Parathyroid adenoma (tissue), 2 donors: ENCODE measurements around the gene DIPK2B.

Experiments used
- H2AFZ ChIP-seq: fragments of 300-600 bp; sonication (generic); one replicate; pipeline ENCODE4 v1.7.0; 2017; ENCODE audit warnings: antibody characterized with exemption, mild to moderate bottlenecking
- H3K27ac ChIP-seq: fragments of 300-600 bp; sonication (generic); one replicate; pipeline ENCODE4 v1.7.0; 2017
- H3K27me3 ChIP-seq: fragments of 300-600 bp; sonication (generic); one replicate; pipeline ENCODE4 v1.7.0; 2017; ENCODE audit warnings: low read length; ENCODE audit not compliant: control insufficient read depth, insufficient read depth
- H3K36me3 ChIP-seq: fragments of 300-600 bp; sonication (generic); one replicate; pipeline ENCODE4 v1.7.0; 2017; ENCODE audit warnings: low read length; ENCODE audit not compliant: control insufficient read depth, insufficient read depth
- H3K4me1 ChIP-seq: fragments of 300-600 bp; sonication (generic); one replicate; pipeline ENCODE4 v1.7.0; 2017; ENCODE audit warnings: control low read depth
- H3K4me2 ChIP-seq: fragments of 300-600 bp; sonication (generic); one replicate; pipeline ENCODE4 v1.7.0; 2017; ENCODE audit warnings: low read length
- H3K4me3 ChIP-seq: fragments of 300-600 bp; sonication (generic); one replicate; pipeline ENCODE4 v1.7.0; 2017; ENCODE audit warnings: low read depth, low read length
- H3K79me2 ChIP-seq: fragments of 300-600 bp; sonication (generic); one replicate; pipeline ENCODE4 v1.7.0; 2017; ENCODE audit warnings: control low read depth
- H3K9ac ChIP-seq: fragments of 300-600 bp; sonication (generic); one replicate; pipeline ENCODE4 v1.7.0; 2017; ENCODE audit warnings: mild to moderate bottlenecking
- H3K9me3 ChIP-seq: fragments of 300-600 bp; sonication (generic); one replicate; pipeline ENCODE4 v1.7.0; 2017; ENCODE audit warnings: low read length; ENCODE audit not compliant: control insufficient read depth
- TF ChIP-seq, protein P1 (sequence below): fragments of 300-600 bp; sonication (generic); IDR thresholded peaks from one replicate; pipeline ENCODE4 v1.7.0; 2017; ENCODE audit warnings: antibody characterized with exemption, mild to moderate bottlenecking
- donor health status: primary hyperparathyroidism.

Gene DIPK2B

DNA sequence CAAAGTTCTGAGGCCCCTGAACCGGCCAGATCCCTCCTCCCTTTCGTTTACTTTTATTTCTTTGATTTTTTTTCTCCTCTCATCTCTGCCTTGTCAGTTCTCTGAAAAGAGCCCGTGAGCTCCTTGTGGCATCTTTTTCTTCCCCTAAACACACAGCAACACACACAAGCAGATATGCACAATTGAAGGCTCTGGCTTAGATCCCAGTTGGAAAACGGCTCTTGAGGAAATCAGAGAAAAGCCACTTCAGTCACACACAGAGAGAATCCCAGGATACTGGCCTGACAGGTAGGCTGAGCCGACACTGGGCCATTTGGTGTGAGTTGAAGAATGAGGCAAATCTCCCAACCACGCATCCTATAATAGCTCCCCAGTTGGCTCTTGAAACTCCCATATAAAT is 12.9 kb downstream of the DIPK2B start:
- Histone ChIP-seq H3K27me3 (no peaks in the 10 kb centered on the region), H3K79me2 (no peaks in the 10 kb centered on the region), H3K36me3 (no peaks in the 10 kb centered on the region), H3K9me3 (no peaks in the 10 kb centered on the region), H3K4me1 (no peaks in the 10 kb centered on the region), H2AFZ (no peak overlapping the region), H3K9ac (no peak overlapping the region), H3K4me2 (no peak overlapping the region), H3K4me3 (no peak overlapping the region), H3K27ac (no peak overlapping the region)
- TF ChIP-seq, protein P1, sequence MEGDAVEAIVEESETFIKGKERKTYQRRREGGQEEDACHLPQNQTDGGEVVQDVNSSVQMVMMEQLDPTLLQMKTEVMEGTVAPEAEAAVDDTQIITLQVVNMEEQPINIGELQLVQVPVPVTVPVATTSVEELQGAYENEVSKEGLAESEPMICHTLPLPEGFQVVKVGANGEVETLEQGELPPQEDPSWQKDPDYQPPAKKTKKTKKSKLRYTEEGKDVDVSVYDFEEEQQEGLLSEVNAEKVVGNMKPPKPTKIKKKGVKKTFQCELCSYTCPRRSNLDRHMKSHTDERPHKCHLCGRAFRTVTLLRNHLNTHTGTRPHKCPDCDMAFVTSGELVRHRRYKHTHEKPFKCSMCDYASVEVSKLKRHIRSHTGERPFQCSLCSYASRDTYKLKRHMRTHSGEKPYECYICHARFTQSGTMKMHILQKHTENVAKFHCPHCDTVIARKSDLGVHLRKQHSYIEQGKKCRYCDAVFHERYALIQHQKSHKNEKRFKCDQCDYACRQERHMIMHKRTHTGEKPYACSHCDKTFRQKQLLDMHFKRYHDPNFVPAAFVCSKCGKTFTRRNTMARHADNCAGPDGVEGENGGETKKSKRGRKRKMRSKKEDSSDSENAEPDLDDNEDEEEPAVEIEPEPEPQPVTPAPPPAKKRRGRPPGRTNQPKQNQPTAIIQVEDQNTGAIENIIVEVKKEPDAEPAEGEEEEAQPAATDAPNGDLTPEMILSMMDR: no peak

DNA sequence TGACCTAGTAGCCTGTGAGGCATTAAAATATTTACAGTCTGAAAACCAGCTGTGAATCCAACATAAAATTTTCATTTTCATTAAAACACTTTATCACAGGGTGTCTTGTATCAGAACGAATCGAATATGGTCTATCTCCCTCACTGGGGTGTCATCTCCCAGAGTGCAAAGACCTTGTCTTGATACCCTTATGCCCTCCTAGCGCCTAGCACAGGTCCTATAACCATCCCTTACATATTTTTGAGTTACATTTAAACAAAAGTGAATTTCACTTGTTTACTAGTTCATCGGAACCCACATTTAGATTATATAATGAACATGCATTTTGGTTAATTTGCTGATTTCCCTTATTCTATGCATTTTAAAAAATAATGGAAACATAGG is 14.0 kb downstream of the DIPK2B start:
- Histone ChIP-seq H3K79me2 (no peaks in the 10 kb centered on the region), H3K9ac (no peak overlapping the region), H3K4me1 (no peaks in the 10 kb centered on the region), H3K9me3 (no peaks in the 10 kb centered on the region), H3K27ac (no peak overlapping the region), H3K4me2 (no peak overlapping the region), H3K4me3 (no peak overlapping the region), H3K27me3 (no peaks in the 10 kb centered on the region), H2AFZ (no peak overlapping the region), H3K36me3 (no peaks in the 10 kb centered on the region)
- TF ChIP-seq, protein P1: no peak

DNA sequence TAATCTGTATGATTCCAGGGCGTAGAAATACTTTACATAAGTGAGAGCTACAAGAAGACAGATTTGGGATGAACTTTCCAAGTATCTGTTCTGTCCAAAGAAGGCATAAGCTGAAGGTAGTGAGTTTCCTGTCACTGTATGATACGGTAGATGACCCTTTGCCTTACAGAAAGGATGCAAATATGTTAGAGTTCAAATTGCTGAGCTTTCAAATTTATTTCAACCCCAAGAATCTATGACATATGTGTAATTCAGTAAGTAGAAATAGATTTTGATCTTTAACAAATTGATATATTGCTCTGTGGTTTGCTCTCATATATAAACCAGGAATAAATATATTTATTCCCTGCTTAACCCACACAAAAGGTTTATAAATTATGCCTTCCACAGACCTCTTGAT is 16.5 kb downstream of the DIPK2B start:
- Histone ChIP-seq H3K9ac (no peak overlapping the region), H3K4me1 (no peaks in the 10 kb centered on the region), H2AFZ (no peak overlapping the region), H3K27me3 (no peaks in the 10 kb centered on the region), H3K9me3 (no peaks in the 10 kb centered on the region), H3K4me3 (no peak overlapping the region), H3K4me2 (no peak overlapping the region), H3K27ac (no peak overlapping the region), H3K79me2 (no peaks in the 10 kb centered on the region), H3K36me3 (no peaks in the 10 kb centered on the region)
- TF ChIP-seq, protein P1: no peak

DNA sequence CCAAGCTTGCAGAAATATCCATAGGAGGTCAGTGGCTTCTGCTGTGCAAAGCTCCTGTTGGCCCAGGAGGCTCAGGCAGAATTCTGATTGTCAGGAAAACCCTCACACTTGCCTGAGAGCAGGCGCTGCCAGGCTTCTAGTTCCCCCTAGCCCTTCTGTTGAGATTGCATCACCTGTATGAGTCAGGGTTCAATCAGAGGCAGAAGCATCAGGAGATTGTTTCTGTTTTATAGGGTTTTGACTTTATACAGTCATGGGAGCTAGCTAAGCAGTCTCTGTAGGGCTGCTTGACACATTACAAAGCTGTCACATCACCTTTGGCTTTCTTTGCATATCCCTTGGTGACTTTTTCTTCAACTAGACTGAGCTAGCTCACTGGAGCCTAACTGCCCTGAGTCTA is 27.8 kb downstream of the DIPK2B start:
- TF ChIP-seq, protein P1: no peak
- Histone ChIP-seq H3K36me3 (no peaks in the 10 kb centered on the region), H3K9ac (no peak overlapping the region), H3K4me2 (no peak overlapping the region), H3K4me3 (no peak overlapping the region), H3K27me3 (no peaks in the 10 kb centered on the region), H2AFZ (no peak overlapping the region), H3K4me1 (no peaks in the 10 kb centered on the region), H3K79me2 (no peaks in the 10 kb centered on the region), H3K27ac (no peak overlapping the region), H3K9me3 (no peaks in the 10 kb centered on the region)

DNA sequence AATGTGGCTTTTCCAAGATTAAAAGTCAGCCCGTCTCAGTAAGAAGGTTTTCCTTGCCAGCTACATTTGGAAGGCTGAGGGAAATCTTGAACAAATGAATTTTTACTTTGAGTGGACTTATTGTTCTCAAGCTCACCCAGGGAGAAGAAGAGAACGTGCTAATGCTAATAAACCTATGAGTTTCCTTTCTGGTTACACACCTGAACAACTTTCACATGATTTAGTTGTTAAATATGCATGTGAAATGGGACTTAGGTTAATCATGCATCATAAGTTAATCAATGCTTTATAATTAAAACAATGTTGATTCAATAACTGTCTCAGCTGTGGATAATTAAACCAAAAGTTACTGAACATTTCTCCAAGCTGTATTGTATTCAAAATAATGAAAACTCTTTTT is 33.9 kb downstream of the DIPK2B start:
- H2AFZ ChIP-seq: no peak overlapping the region
- H3K4me3 ChIP-seq: no peak overlapping the region
- TF ChIP-seq, protein P1: no peak

More for the DNA sequence above, 33.9 kb downstream of the DIPK2B start:
- Histone ChIP-seq H3K9me3 (no peaks in the 10 kb centered on the region), H3K9ac (no peak overlapping the region), H3K79me2 (no peaks in the 10 kb centered on the region), H3K27me3 (no peaks in the 10 kb centered on the region), H3K4me2 (no peak overlapping the region), H3K36me3 (no peaks in the 10 kb centered on the region), H3K4me1 (no peaks in the 10 kb centered on the region), H3K27ac (no peak overlapping the region)
